Adrenal gland (tissue), 5 donors: ENCODE measurements around the gene PLA2G4B.

Experiments used
- CTCF ChIP-seq, 6 experiments: fragments of 450-650 bp in 4 of 6; fragments of 200-600 bp in 2 of 6; sonication (generic) in 1 of 6; IDR thresholded peaks; 1 replicate in 5 of 6; 2 replicates in 1 of 6; pipeline versions ENCODE4 v1.5.1 to v1.8.0; 2016 to 2021; ENCODE audit warnings: antibody characterized with exemption in 6 of 6, mild to moderate bottlenecking in 2 of 6, moderate library complexity in 1 of 6
- POLR2A ChIP-seq, 2 donors: fragments of 450-650 bp; IDR thresholded peaks; one replicate each; pipeline ENCODE4 v1.6.1; 2017; ENCODE audit warnings: antibody characterized with exemption in 2 of 2, mild to moderate bottlenecking in 2 of 2, moderate library complexity in 1 of 2
- donor health status: DM: no; HTN: no; CAD: no.

GRCh38 chr15:41872166-41872747, 33.6 kb downstream of the PLA2G4B start:
- no peak for TF ChIP-seq POLR2A (IDR thresholded peaks at IDR 0.05)
- TF ChIP-seq CTCF (IDR thresholded peaks at IDR 0.05), result no peak
